ENCODE results near the gene FOXL3. TPM values are rescaled to one million over a fixed set of nuclear protein-coding genes. Genes with fewer than 3 reads are reported as not detected.
A peak's percentile ranks its signal among the peaks of the same experiment; 100 is the strongest.

FOXL3 gene
- total and polyA plus RNA-seq, 12 donors: not detected

GRCh38 chr7:292826-293225 lies 2.9 kb downstream of the FOXL3 start:
- no peak for TF ChIP-seq CTCF (IDR thresholded peaks at IDR 0.05)
- ATAC-seq: no peak
- Histone ChIP-seq H3K4me3 (no peak overlapping the region), H3K27me3 (peaks cover 18 to 92% (median 80%) of the 10 kb centered on the region in 7 donors), H3K9me3 (no peaks in the 10 kb centered on the region), H3K36me3 (no peaks in the 10 kb centered on the region), H3K4me1 (peaks cover 0 to 13% (median 0%) of the 10 kb centered on the region in 9 donors), H3K27ac (no peak overlapping the region)
- DNase-seq: no peak
- WGBS, 2 donors: 75 to 84% methylated on average over 15 of the region's 15 CpGs
- intact Hi-C loops (cut with DNase I): no loop called here

- no peak for TF ChIP-seq CTCF (IDR thresholded peaks at IDR 0.05)
- Histone ChIP-seq H3K36me3 (no peaks in the 10 kb centered on the region), H3K27ac (no peak overlapping the region), H3K4me3 (no peak overlapping the region), H3K9me3 (no peaks in the 10 kb centered on the region), H3K27me3 (peaks cover 18 to 88% (median 70%) of the 10 kb centered on the region in 7 donors), H3K4me1 (peaks cover 0 to 13% (median 0%) of the 10 kb centered on the region in 9 donors)
- DNase-seq (no peak), ATAC-seq (no peak)
- 72 to 79% methylated on average over 23 of the region's 23 CpGs for WGBS, 2 donors
- intact Hi-C loops (cut with DNase I): no loop called here
These were observed 3.9 kb downstream of the FOXL3 start for GRCh38 chr7:293681-294439.

GRCh38 chr7:294440-295154 lies 4.6 kb downstream of the FOXL3 start:
- intact Hi-C loops (cut with DNase I): no loop called here
- ATAC-seq: no peak
- H3K4me3 ChIP-seq: no peak overlapping the region
- H3K27me3 ChIP-seq: peaks cover 13 to 80% (median 63%) of the 10 kb centered on the region in 7 donors
- no peak overlapping the region for H3K27ac ChIP-seq
- TF ChIP-seq CTCF (IDR thresholded peaks at IDR 0.05): no peak
- no peaks in the 10 kb centered on the region for H3K9me3 ChIP-seq
- DNase-seq: no peak
- H3K4me1 ChIP-seq: peaks cover 0 to 12% (median 0%) of the 10 kb centered on the region in 9 donors
- H3K36me3 ChIP-seq: no peaks in the 10 kb centered on the region
- WGBS, 2 donors: 84 to 86% methylated on average over 25 of the region's 25 CpGs

GRCh38 chr7:295155-296154 lies 5.5 kb downstream of the FOXL3 start:
- Histone ChIP-seq H3K36me3 (no peaks in the 10 kb centered on the region), H3K27ac (no peak overlapping the region), H3K27me3 (peaks cover 5 to 72% (median 54%) of the 10 kb centered on the region in 7 donors), H3K4me3 (no peak overlapping the region), H3K4me1 (peaks cover 0 to 3% (median 0%) of the 10 kb centered on the region in 9 donors), H3K9me3 (no peaks in the 10 kb centered on the region)
- ATAC-seq (peak in 2 of 8 donors; percentile 25 to 42), DNase-seq (no peak)
- no peak for TF ChIP-seq CTCF (IDR thresholded peaks at IDR 0.05)
- WGBS, 2 donors: 83% methylated on average over 27 of the region's 27 CpGs
- intact Hi-C loops (cut with DNase I): no loop called here
